Mucosa of rectum (tissue), 2 donors: ENCODE measurements around the gene VSIG4.

Source experiments
- H3K27ac ChIP-seq, 2 donors: one replicate each; pipeline ENCODE4 v1.7.0; 2013; ENCODE audit warnings: inconsistent platforms in 2 of 2, low read depth in 2 of 2, low read length in 2 of 2
- H3K27me3 ChIP-seq, 2 donors: one replicate each; pipeline ENCODE4 v1.7.0; 2013; ENCODE audit warnings: low read length in 2 of 2; ENCODE audit not compliant: control insufficient read depth in 2 of 2, insufficient read depth in 2 of 2
- H3K36me3 ChIP-seq, 2 donors: one replicate each; pipeline ENCODE4 v1.7.0; 2013; ENCODE audit warnings: low read length in 2 of 2; ENCODE audit not compliant: control insufficient read depth in 2 of 2, insufficient read depth in 2 of 2
- H3K4me1 ChIP-seq, 2 donors: one replicate each; pipeline ENCODE4 v1.7.0; 2013; ENCODE audit warnings: low read length in 2 of 2, mild to moderate bottlenecking in 1 of 2; ENCODE audit not compliant: control insufficient read depth in 2 of 2, insufficient read depth in 2 of 2
- H3K4me3 ChIP-seq, 2 donors: one replicate each; pipeline ENCODE4 v1.7.0; 2013; ENCODE audit warnings: low read length in 2 of 2
- H3K9ac ChIP-seq, 2 donors: one replicate each; pipeline ENCODE4 v1.7.0; 2013; ENCODE audit warnings: low read length in 2 of 2, low read depth in 1 of 2, mild to moderate bottlenecking in 1 of 2
- H3K9me3 ChIP-seq, 2 donors: one replicate each; pipeline ENCODE4 v1.7.0; 2013; ENCODE audit warnings: low read length in 2 of 2; ENCODE audit not compliant: control insufficient read depth in 2 of 2
- donor health status: healthy.
- donor health status: Normal muscosa, but diverticular disease.

Gene VSIG4

DNA sequence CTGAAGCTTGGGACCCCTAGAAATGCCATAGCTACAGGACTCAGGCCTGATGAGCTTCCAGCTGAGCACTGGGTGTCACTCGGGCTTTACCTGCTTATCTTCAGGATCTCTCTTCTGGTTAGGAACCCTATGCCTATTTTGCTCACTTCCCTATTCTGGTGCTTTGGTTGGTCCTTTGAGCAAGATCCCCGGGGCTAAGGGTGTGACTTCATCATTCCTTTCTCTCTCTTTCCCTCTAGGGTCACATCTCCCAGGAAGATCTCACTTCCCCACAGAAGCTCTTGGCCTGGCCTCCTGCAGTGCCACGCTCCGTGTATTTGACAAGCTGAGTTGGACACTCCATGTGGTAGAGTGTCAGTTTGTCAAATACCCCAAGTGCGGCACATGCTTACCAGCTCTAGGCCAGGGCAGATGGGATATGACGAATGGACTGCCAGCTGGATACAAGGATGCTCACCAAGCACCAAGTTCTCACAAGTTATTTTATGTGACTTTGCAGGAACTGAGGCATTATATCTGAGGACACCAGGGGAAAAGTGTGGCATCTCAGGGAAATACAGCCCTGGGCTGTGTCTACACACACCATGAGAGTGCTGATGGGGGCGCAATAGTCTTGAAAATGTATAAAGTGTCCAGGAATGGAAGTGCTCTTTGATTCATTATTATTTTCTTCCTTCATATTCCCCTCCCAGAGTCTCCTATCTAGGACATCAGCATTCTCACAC is 21.1 kb downstream of the VSIG4 start:
- peak overlapping the region in 1 of 2 donors; percentile 43 for H3K27ac ChIP-seq
- H3K9ac ChIP-seq, result no peak overlapping the region
- peaks cover 0 to 4% of the 10 kb centered on the region in 2 donors for H3K27me3 ChIP-seq
- H3K4me1 ChIP-seq, result peaks cover 0 to 8% of the 10 kb centered on the region in 2 donors
- H3K36me3 ChIP-seq, result no peaks in the 10 kb centered on the region
- H3K9me3 ChIP-seq, result no peaks in the 10 kb centered on the region
- H3K4me3 ChIP-seq, result peak overlapping the region in 1 of 2 donors; percentile 56

DNA sequence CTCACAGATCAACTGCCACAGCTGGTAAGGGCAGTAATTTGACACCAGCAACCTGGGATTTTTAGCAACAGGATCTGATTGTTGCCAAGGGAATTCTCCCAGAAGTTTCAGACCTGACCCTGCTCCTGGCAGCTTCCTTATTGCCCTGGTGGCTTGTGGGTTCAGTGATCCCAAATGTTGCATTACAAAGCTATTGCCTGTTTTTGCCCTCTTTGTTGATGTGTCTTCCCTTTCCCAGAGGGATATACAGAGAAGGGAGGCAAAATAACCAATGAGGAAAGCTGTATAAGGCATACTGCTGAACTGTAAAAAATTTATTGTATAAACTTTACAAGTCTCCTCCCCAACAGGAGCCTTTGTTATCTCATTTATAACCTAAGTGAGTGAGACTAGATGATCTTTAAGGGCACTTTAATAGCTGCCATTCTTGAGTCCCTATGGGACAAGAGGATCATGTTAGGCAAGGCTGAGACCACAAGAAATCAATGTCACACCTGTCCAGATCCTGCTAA is 22.2 kb downstream of the VSIG4 start:
- H3K9me3 ChIP-seq, result no peaks in the 10 kb centered on the region
- peaks cover 0 to 10% of the 10 kb centered on the region in 2 donors for H3K4me1 ChIP-seq
- peak overlapping the region; percentile 58 to 66 for H3K27ac ChIP-seq
- H3K27me3 ChIP-seq, result peaks cover 0 to 4% of the 10 kb centered on the region in 2 donors
- H3K4me3 ChIP-seq, result peak overlapping the region in 1 of 2 donors; percentile 56
- no peak overlapping the region for H3K9ac ChIP-seq
- no peaks in the 10 kb centered on the region for H3K36me3 ChIP-seq

DNA sequence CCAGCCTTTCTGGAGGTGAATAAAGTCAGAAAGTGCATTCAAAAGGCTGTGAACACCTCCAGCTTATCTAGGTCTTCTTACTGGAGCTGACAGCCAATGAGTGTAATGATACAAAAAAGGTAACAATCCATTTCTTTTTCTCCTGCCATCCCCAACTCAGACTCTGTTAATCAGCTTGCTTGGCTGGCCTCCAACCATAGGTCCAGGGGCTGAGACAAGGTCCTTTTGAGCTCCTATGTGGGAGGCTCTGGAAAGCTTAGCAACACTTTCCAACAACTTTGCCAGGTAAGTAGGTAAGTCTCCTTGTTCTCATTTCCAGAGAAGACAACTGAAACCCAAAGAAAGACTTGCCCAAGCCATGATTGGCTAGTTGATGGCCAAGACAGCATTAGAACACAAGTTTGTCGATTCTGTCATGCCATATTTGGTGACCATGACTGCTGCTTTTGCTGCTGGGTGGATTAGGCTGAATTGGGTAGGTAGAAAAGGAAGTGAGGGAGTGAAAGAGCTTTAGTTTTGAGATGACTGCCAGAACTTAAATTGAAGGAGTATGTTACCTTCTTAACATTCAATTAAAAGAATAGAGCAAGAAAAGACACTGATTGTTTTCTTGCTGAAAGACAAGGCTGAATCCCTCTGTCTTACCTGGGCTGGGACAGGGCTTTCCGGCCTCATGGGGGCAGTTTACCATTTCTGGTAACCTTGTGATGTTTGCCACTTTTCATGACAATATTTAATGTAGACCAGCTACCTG is 22.8 kb downstream of the VSIG4 start:
- H3K27me3 ChIP-seq, result peaks cover 0 to 4% of the 10 kb centered on the region in 2 donors
- H3K4me3 ChIP-seq, result peak overlapping the region in 1 of 2 donors; percentile 56
- peak overlapping the region; percentile 58 to 66 for H3K27ac ChIP-seq
- peak overlapping the region in 1 of 2 donors; percentile 22 for H3K9ac ChIP-seq
- H3K36me3 ChIP-seq, result no peaks in the 10 kb centered on the region
- peaks cover 0 to 13% of the 10 kb centered on the region in 2 donors for H3K4me1 ChIP-seq
- H3K9me3 ChIP-seq, result no peaks in the 10 kb centered on the region

DNA sequence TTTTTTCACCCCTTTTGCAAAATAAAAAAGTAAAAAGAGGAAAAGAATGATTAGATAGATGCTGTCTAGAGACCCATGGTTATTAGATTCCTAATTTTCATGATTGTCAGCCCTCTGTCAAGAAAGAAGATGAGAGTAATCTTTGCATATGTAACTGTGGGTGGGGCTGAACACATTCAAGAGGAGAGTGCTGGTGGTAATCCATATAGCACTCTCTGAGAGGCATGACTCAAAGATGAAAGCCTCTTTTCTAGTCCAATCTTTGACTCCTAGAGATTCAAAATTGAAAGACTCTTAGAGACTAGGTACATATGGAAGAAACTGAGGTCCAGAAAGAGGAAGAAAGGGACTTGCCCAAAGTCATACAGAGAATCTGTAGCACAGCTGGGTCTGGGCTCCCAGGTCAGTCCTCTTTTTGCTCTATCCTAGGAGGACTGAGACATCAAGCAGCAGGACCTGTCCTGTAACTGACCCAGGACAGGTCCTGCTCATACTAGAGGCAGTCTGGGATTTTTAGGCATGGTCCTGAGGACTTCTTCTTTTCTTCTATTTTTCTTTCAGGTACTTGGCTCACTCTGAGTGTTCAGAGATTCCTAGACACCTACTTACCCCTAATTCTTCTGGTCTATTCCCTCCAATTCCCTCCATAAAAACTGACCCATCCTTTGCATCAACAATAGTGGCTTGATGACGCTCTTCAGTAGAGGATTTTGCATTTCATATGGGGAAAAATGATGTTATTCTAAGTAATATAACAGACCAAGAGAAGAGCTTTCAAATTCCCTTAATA is 23.8 kb downstream of the VSIG4 start:
- Histone ChIP-seq H3K4me1 (peaks cover 0 to 12% of the 10 kb centered on the region in 2 donors), H3K36me3 (no peaks in the 10 kb centered on the region), H3K9me3 (no peaks in the 10 kb centered on the region), H3K27ac (peak overlapping the region; percentile 58 to 66), H3K27me3 (peaks cover 0 to 4% of the 10 kb centered on the region in 2 donors), H3K4me3 (peak overlapping the region in 1 of 2 donors; percentile 56), H3K9ac (peak overlapping the region in 1 of 2 donors; percentile 22)

DNA sequence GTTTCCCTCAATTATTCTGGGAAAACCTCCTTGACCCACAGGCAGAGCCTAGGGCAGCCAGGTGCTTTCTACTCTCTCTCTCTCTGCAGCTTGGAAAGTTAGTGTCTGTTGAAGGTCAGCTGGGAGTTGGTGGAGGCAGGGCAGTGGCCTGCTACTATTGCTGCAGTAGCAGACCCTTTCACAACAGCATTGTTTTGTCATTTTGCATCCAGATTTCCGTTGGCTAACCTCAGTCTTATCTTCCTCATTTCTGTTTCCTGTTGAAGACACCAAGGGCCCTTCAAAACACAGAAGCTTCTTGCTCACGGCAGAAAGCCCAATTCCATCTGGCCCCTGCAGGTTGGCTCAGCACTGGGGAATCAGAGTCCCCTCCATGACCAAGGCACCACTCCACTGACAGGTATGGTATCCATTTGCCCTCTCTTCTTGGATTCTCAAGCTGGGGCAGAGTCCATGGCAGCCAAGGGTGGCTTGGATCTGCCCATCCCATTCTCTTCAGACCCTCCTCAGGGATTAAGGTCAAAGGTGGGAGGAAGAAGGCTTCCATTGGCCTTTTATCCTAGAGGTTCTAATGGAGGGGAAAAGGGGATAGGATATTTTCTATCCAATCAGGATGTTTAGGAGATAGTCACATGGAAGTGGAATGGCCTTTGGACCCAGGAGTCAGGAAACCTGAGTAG is 24.6 kb downstream of the VSIG4 start:
- peaks cover 0 to 4% of the 10 kb centered on the region in 2 donors for H3K27me3 ChIP-seq
- no peaks in the 10 kb centered on the region for H3K36me3 ChIP-seq
- H3K9ac ChIP-seq, result no peak overlapping the region
- peak overlapping the region in 1 of 2 donors; percentile 56 for H3K4me3 ChIP-seq
- peak overlapping the region; percentile 2 to 66 for H3K27ac ChIP-seq
- no peaks in the 10 kb centered on the region for H3K9me3 ChIP-seq
- H3K4me1 ChIP-seq, result peaks cover 0 to 12% of the 10 kb centered on the region in 2 donors

DNA sequence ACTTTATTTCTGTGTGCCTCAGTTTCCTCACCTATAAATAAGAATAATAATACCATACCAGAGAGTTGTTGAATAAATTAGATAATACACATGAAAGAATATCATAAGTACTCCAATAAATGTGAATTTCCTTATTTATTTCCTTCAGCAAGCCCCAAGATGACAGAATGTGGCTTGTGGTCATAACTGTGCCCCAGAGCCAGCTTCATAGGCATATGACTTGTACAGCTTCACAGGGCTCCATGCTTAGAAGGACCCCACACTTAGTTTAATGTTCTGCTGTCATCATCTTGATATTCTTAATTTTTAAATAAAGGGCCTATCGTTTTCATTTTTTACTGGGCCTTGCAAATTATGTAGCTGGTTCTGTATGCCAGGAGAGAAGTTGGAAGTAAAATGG is 25.3 kb downstream of the VSIG4 start:
- Histone ChIP-seq H3K27me3 (peaks cover 0 to 4% of the 10 kb centered on the region in 2 donors), H3K4me1 (peaks cover 0 to 12% of the 10 kb centered on the region in 2 donors)

DNA sequence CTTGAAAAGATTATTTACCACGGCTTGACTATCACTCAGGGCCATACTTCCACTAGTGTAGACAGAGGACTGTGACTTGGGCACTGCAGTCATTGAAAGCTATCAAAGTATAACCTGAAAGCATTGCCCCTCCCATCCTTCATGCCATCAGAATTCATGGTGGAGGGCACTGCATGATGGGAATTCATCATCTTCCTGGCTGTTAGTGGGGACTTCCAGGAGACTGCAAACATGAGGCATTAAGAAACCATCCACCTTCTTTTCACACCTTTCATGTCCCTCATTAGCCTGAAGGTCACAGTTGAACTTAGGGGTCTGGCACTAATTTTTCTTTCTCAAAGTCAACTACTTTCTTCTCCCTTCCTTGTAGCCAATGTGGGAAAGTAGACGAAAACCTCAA is 25.8 kb downstream of the VSIG4 start:
- H3K9me3 ChIP-seq, result no peaks in the 10 kb centered on the region
- peak overlapping the region; percentile 33 to 49 for H3K27ac ChIP-seq
- H3K27me3 ChIP-seq, result peaks cover 0 to 4% of the 10 kb centered on the region in 2 donors
- peaks cover 0 to 12% of the 10 kb centered on the region in 2 donors for H3K4me1 ChIP-seq
- no peaks in the 10 kb centered on the region for H3K36me3 ChIP-seq
- H3K4me3 ChIP-seq, result no peak overlapping the region
- no peak overlapping the region for H3K9ac ChIP-seq

More for the DNA sequence above, 25.3 kb downstream of the VSIG4 start:
- Histone ChIP-seq H3K4me3 (no peak overlapping the region), H3K9me3 (no peaks in the 10 kb centered on the region), H3K27ac (peak overlapping the region in 1 of 2 donors; percentile 49), H3K9ac (no peak overlapping the region), H3K36me3 (no peaks in the 10 kb centered on the region)

DNA sequence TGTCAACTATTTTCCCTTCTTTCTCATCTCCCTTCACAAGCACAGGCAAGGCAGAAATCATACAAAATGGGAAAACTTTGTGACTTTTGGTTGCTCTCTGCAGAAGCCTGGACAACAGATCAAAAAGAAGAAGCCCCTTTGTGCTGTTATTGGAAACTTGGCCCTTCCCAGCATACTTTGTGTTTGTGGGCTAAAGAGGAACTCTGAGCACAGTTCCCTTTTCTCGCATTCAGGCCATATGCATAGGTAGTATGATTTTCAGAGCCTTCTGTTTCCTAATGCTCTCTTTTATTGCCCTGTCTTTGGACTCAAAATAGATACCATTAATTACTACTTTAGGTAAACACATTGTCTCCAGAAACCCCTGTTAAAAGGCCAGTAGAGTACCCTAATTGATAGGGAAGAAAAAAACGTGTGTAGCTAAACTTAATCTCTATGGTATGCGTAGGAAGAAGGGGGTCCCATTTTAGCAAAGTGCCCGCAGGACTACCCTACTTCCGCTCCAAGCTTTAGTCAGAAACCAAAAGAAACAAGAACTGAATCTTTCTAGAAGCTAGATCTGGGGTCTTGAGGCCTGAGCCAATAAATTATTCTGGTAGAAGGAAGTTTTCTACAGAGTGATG is 26.6 kb downstream of the VSIG4 start:
- Histone ChIP-seq H3K27ac (peak overlapping the region in 1 of 2 donors; percentile 49), H3K27me3 (peaks cover 0 to 2% of the 10 kb centered on the region in 2 donors), H3K9me3 (no peaks in the 10 kb centered on the region), H3K4me3 (no peak overlapping the region), H3K36me3 (no peaks in the 10 kb centered on the region), H3K4me1 (peaks cover 0 to 12% of the 10 kb centered on the region in 2 donors), H3K9ac (no peak overlapping the region)

DNA sequence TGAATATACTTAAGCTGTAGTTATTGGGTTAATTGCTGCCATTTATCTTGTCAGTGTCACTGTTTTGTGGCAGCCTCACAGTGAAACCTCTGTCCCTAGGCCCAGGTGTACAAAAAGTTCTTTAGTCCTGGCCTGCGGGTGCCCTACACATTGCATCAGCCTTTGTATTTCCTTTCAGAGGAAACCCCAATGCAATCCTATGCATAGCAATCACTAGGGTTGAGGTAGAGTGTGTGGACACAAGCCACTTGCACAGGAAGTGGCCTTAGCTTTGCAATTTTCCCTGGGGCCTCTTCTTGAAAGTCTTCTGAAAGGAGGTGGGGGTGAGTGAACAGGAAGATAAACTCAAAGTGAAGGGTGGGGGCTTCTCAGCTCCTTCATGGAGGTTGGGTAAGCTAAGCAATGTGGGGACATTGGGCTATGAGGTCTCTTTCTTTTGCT is 27.8 kb downstream of the VSIG4 start:
- H3K4me1 ChIP-seq, result peaks cover 0 to 9% of the 10 kb centered on the region in 2 donors
- no peaks in the 10 kb centered on the region for H3K36me3 ChIP-seq
- no peaks in the 10 kb centered on the region for H3K27me3 ChIP-seq
- no peak overlapping the region for H3K4me3 ChIP-seq
- peak overlapping the region; percentile 7 to 22 for H3K27ac ChIP-seq
- H3K9ac ChIP-seq, result no peak overlapping the region
- no peaks in the 10 kb centered on the region for H3K9me3 ChIP-seq
